Astrocyte of the spinal cord (primary cell): Measurements from ENCODE around the gene COL26A1.

ENCODE experiments used
- DNase-seq: peaks from one replicate; pipeline ENCODE4 v3.0.0; 2011; ENCODE audit warnings: low read depth, low spot score
- H3K4me3 ChIP-seq: 2 replicates; pipeline ENCODE4 v1.5.1; 2011; ENCODE audit warnings: low read depth, mild to moderate bottlenecking, low read length, moderate library complexity
- in situ Hi-C: cut with HindIII; loops from 2 replicates; pipeline ENCODE4 v1.10.0; 2017; ENCODE audit warnings: low sequenced_read_pairs
- TF ChIP-seq, protein P1 (sequence below): IDR thresholded peaks from 2 replicates; pipeline ENCODE4 v1.5.1; 2012; ENCODE audit warnings: low read depth, mild to moderate bottlenecking, low read length, inconsistent platforms

COL26A1 gene

DNA sequence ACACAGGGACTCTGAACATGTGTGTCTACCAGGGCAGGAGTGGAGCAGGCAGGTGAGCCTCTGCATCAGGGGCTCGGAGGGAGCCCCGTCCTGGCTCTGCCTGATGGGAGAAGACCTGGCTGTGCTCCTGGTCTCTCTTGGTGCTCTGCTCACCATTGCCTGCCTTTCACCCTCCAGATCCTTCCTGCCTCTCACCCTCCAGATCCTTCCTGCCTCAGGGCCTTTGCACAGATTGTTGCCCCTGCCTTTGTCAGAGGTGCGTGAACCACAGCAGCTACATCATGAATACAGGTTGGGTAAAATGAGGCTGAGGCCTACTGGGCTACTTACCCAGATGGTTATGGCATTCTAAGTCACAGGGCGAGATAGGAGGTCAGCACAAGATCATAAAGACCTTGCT, 16.6 kb downstream of the COL26A1 start:
- in situ Hi-C loops: no loop called here
- no peak for DNase-seq
- H3K4me3 ChIP-seq: no peak overlapping the region
- TF ChIP-seq, protein P1, sequence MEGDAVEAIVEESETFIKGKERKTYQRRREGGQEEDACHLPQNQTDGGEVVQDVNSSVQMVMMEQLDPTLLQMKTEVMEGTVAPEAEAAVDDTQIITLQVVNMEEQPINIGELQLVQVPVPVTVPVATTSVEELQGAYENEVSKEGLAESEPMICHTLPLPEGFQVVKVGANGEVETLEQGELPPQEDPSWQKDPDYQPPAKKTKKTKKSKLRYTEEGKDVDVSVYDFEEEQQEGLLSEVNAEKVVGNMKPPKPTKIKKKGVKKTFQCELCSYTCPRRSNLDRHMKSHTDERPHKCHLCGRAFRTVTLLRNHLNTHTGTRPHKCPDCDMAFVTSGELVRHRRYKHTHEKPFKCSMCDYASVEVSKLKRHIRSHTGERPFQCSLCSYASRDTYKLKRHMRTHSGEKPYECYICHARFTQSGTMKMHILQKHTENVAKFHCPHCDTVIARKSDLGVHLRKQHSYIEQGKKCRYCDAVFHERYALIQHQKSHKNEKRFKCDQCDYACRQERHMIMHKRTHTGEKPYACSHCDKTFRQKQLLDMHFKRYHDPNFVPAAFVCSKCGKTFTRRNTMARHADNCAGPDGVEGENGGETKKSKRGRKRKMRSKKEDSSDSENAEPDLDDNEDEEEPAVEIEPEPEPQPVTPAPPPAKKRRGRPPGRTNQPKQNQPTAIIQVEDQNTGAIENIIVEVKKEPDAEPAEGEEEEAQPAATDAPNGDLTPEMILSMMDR: no peak

DNA sequence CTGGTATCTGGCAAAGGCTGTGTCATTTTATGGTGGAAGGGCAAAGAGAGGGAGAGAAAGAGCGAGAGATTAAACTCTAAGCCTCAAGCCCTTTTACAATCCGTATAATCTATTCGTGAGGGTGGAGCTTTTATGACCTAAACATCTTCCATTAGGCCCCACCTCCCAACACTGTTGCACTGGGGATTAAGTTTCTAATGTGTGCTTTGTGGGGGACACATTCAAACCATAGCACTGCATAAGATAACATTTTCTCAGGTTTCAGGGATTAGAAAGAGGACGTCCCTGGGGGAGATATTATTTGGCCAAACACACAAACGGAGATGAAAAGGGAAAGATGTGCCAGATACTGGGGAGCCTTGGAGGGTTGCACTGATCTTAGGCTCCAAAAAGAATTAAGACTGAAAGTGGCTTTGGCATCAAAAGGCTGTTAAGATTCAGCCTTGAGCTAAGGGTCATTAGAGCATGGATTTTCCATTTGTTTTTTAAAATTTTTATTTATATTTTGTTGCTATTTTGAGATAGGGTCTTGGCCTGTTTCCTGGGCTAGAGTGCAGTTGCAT, 19.0 kb downstream of the COL26A1 start:
- DNase-seq: no peak
- H3K4me3 ChIP-seq: no peak overlapping the region
- in situ Hi-C loops: no loop called here
- TF ChIP-seq, protein P1: no peak

DNA sequence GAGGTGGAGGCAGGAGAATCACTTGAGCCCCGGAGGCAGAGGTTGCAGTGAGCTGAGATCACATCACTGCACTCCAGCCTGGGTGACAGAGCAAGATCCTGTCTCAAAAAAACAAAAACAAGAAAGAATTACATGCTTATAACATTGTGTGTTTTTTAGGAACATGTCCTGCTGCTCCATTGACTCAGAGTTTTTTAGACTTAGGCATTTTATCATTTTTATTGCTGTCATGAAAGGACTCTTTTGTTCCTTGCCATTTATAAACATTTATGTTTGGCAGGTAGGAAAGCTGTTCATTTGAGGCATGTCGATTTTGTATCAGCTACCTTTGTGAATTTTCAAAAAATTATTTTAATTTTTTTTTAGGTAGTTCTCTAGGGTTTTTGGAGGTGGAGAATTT, 20.3 kb downstream of the COL26A1 start:
- in situ Hi-C loops: no loop called here
- TF ChIP-seq, protein P1: no peak
- no peak for DNase-seq

DNA sequence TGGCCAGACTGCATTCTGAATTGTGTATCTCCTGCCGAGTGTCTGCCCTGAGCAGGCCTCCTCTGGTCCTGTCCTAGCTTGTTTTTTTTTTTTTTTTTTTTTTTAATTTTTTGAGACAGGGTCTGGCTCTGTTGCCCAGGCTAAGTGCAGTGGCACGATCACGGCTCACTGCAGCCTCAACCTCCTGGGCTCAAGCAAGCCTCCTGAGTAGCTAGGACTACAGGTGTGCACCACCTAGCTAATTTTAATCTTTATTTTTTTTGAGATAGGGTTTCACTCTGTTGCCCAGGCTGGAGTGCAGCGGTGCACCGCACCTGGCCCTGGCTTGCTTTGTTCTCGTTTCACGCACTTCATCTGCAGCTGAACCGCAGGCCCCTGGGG, 23.5 kb downstream of the COL26A1 start:
- no peak overlapping the region for H3K4me3 ChIP-seq
- DNase-seq: no peak
- TF ChIP-seq, protein P1: no peak
- in situ Hi-C loops: no loop called here

More for the DNA sequence above, 20.3 kb downstream of the COL26A1 start:
- H3K4me3 ChIP-seq: no peak overlapping the region

DNA sequence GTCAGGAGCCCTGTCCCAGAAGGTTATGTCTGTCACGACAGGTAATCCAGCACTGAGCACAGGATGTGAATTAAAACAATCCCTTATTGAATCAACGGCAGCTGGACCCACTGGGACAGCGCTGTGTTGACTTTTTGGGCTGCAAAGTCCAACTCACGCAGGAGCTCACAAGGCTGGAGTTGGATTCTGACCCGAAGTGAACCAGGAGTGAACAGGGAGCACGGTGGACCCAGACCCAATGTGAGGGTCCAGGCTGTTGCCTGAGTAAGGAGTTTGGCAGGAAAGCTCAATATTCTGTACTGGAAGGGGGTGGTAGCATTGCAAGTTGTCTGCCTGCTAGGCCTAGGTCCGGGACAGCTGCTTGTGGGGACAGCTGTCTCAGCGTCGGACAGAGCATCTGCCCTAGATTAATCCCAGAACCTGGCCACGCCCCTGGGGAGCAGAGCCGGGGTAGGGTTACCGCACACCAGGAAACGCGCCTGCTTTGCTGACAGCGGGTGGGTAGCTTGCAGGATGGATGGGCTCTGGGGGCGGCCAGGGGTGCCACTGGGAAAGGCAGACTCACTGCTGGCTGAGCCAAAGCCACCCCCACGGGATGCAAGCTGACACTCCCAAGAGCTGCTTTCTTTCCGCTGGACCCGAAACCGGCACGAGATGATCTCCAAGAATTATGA, 24.0 kb downstream of the COL26A1 start:
- no peak overlapping the region for H3K4me3 ChIP-seq
- TF ChIP-seq, protein P1: no peak
- in situ Hi-C loops: no loop called here
- DNase-seq: no peak

DNA sequence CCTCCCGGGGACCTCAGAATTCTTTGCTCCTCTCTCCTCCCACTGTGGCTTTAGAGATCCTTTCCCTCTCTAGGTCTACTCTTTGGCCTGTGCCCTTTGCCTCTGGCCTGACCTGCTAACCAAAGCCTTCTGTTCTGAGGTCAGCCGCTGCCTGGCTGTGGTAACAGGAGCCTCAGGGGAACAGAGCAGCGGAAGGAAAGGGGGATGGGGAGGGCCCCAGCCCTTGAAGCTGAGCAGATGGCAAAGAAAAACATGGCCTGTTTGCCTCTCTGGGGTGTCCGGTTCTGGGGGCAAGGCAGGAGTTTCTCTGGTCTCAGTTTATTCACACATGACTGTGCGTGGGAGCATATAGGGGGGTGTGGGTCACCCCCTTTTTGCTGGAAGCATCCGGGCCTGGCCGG, 28.2 kb downstream of the COL26A1 start:
- in situ Hi-C loops: no loop called here
- H3K4me3 ChIP-seq: no peak overlapping the region
- TF ChIP-seq, protein P1: no peak
- peak; percentile 14 for DNase-seq
